Liver (tissue), 9 donors: ENCODE results near the gene ZNF223. TPM values are rescaled to one million over a fixed set of nuclear protein-coding genes. Genes with fewer than 3 reads are reported as not detected.
A peak's percentile ranks its signal among the peaks of the same experiment; 100 is the strongest.

ENCODE experiments used
- DNase-seq: peaks from one replicate; pipeline ENCODE4 v3.0.0-alpha.2; 2017; ENCODE audit warnings: low spot score
- H3K27ac ChIP-seq, 2 donors: one replicate each; pipeline ENCODE4 v1.7.0; 2013; ENCODE audit warnings: inconsistent platforms in 2 of 2, low read length in 2 of 2, control low read depth in 1 of 2, low read depth in 1 of 2, mild to moderate bottlenecking in 1 of 2
- H3K27me3 ChIP-seq, 4 donors: one replicate each; pipeline versions ENCODE4 v1.6.1 to v1.7.0; 2013; ENCODE audit warnings: low read length in 3 of 4, inconsistent platforms in 1 of 4, mild to moderate bottlenecking in 1 of 4, moderate library complexity in 1 of 4; ENCODE audit not compliant: control insufficient read depth in 4 of 4, insufficient read depth in 4 of 4
- H3K36me3 ChIP-seq, 4 donors: one replicate each; pipeline versions ENCODE4 v1.6.1 to v1.7.0; 2013; ENCODE audit warnings: low read length in 3 of 4, mild to moderate bottlenecking in 3 of 4, low read depth in 1 of 4, moderate library complexity in 1 of 4; ENCODE audit not compliant: control insufficient read depth in 4 of 4, insufficient read depth in 3 of 4
- H3K4me1 ChIP-seq, 4 donors: one replicate each; pipeline versions ENCODE4 v1.6.1 to v1.7.0; 2013; ENCODE audit warnings: low read length in 3 of 4, mild to moderate bottlenecking in 3 of 4, moderate library complexity in 1 of 4; ENCODE audit not compliant: control insufficient read depth in 4 of 4, insufficient read depth in 4 of 4
- H3K4me3 ChIP-seq, 3 donors: one replicate each; pipeline versions ENCODE4 v1.6.1 to v1.7.0; 2013; ENCODE audit warnings: low read length in 3 of 3, control low read depth in 1 of 3, low read depth in 1 of 3, mild to moderate bottlenecking in 1 of 3
- H3K9ac ChIP-seq, 2 donors: one replicate each; pipeline ENCODE4 v1.7.0; 2013; ENCODE audit warnings: low read length in 2 of 2, mild to moderate bottlenecking in 2 of 2, moderate library complexity in 2 of 2, control low read depth in 1 of 2, low read depth in 1 of 2
- H3K9me3 ChIP-seq, 4 donors: one replicate each; pipeline versions ENCODE4 v1.6.1 to v1.7.0; 2013; ENCODE audit warnings: low read length in 3 of 4; ENCODE audit not compliant: control insufficient read depth in 4 of 4
- EGR1 ChIP-seq, 2 donors: IDR thresholded peaks; 2 replicates each; pipeline ENCODE4 v1.6.1; 2016 to 2018; ENCODE audit warnings: antibody characterized with exemption in 2 of 2, low read depth in 2 of 2
- FOXA1 ChIP-seq: IDR thresholded peaks from 2 replicates; pipeline ENCODE4 v1.6.1; 2016; ENCODE audit warnings: antibody characterized with exemption
- FOXA2 ChIP-seq: IDR thresholded peaks from 2 replicates; pipeline ENCODE4 v1.6.1; 2016; ENCODE audit warnings: antibody characterized with exemption
- GABPA ChIP-seq, 2 donors: IDR thresholded peaks in 1 of 2; conservative IDR thresholded peaks in 1 of 2; 2 replicates each; pipeline ENCODE4 v1.6.1; 2016; ENCODE audit warnings: antibody characterized with exemption in 2 of 2, mild to moderate bottlenecking in 1 of 2, moderate library complexity in 1 of 2
- HNF4A ChIP-seq, 2 donors: conservative IDR thresholded peaks; 2 replicates each; pipeline ENCODE4 v1.6.1; 2016; ENCODE audit warnings: antibody characterized with exemption in 2 of 2, mild to moderate bottlenecking in 2 of 2
- HNF4G ChIP-seq: IDR thresholded peaks from 2 replicates; pipeline ENCODE4 v1.6.1; 2016; ENCODE audit warnings: antibody characterized with exemption
- JUND ChIP-seq, 2 donors: IDR thresholded peaks; 2 replicates each; pipeline ENCODE4 v1.6.1; 2016; ENCODE audit warnings: antibody characterized with exemption in 2 of 2
- NR2F2 ChIP-seq: IDR thresholded peaks from 2 replicates; pipeline ENCODE4 v1.6.1; 2016; ENCODE audit warnings: antibody characterized with exemption
- RAD21 ChIP-seq, 2 donors: IDR thresholded peaks; 2 replicates each; pipeline ENCODE4 v1.6.1; 2016; ENCODE audit warnings: antibody characterized with exemption in 2 of 2, mild to moderate bottlenecking in 2 of 2
- RXRA ChIP-seq, 2 donors: IDR thresholded peaks; 2 replicates each; pipeline ENCODE4 v1.6.1; 2017 to 2018; ENCODE audit warnings: antibody characterized with exemption in 2 of 2, mild to moderate bottlenecking in 1 of 2
- SP1 ChIP-seq: IDR thresholded peaks from 2 replicates; pipeline ENCODE4 v1.6.1; 2018; ENCODE audit warnings: antibody characterized with exemption, mild to moderate bottlenecking
- TAF1 ChIP-seq: conservative IDR thresholded peaks from 2 replicates; pipeline ENCODE4 v1.6.1; 2016; ENCODE audit warnings: antibody characterized with exemption, mild to moderate bottlenecking
- YY1 ChIP-seq: IDR thresholded peaks from 2 replicates; pipeline ENCODE4 v1.6.1; 2016; ENCODE audit warnings: antibody characterized with exemption, mild to moderate bottlenecking
- WGBS: extraction: QIAGEN DNeasy Blood & Tissue Kit; methylation state at CpG from one replicate; pipeline ENCODE4 v1.1.7; 2013; 5-methylcytosine and 5-hydroxymethylcytosine counted together
- polyA plus RNA-seq, 2 donors: library from polyadenylated mRNA; stranded (reverse) in 1 of 2; unstranded in 1 of 2; fragments of 200-250 nt in 1 of 2; fragments of >200 nt in 1 of 2; fragmentation: Nextera tagmentation in 1 of 2; extraction: Ambion mirVana in 1 of 2; gene quantifications; one replicate each; pipeline versions ENCODE4 v1.2.1 to v1.2.3, GENCODE V29; 2013 to 2015
- total RNA-seq, 2 donors: library from RNA; depleted of rRNA; stranded (reverse); fragments of >200 nt; gene quantifications; one replicate each; pipeline ENCODE4 v1.2.3, GENCODE V29; 2014
- TF ChIP-seq, protein P1 (sequence below): IDR thresholded peaks from 2 replicates; pipeline ENCODE4 v1.6.1; 2016; ENCODE audit warnings: antibody characterized with exemption
- TF ChIP-seq, protein P2 (sequence below): IDR thresholded peaks from 2 replicates; pipeline ENCODE4 v1.6.1; 2016; ENCODE audit warnings: antibody characterized with exemption
- TF ChIP-seq, protein P3 (sequence below): IDR thresholded peaks from 2 replicates; pipeline ENCODE4 v1.6.1; 2016; ENCODE audit warnings: antibody characterized with exemption
- TF ChIP-seq, protein P4 (sequence below): fragments of 150-350 bp; IDR thresholded peaks from 2 replicates; pipeline ENCODE4 v1.5.1; 2017; ENCODE audit warnings: improper control_type of control experiment, low read depth, low read length; ENCODE audit not compliant: missing input control
- donor health status: healthy.
- donor health status: healthy.
- donor health status: healthy.
- donor health status: healthy.
- donor health status: healthy.

ZNF223 gene
- total and polyA plus RNA-seq, 4 donors, result 1.4 to 2.8 (median 1.9) TPM

DNA sequence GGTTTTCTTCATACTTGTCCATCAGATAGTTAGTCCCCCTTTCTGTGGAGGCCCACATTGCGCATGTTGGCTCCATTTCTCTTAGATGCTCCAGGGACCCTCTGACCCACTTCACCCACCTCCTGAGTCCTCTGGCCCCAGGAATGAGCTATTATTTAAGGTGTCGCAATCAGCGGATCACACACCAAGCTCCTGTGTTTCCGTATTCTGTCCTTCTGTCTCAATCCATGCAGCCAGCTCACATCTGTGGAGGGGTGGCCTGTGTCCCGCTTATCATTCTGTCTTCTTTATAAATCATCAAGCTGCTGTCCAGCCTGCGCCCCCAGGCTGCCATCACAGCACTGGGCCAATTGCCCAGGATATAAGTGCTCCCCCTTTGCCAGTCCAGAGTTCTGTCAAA is 44.4 kb upstream of the ZNF223 start (continued):
- TF ChIP-seq, protein P1, sequence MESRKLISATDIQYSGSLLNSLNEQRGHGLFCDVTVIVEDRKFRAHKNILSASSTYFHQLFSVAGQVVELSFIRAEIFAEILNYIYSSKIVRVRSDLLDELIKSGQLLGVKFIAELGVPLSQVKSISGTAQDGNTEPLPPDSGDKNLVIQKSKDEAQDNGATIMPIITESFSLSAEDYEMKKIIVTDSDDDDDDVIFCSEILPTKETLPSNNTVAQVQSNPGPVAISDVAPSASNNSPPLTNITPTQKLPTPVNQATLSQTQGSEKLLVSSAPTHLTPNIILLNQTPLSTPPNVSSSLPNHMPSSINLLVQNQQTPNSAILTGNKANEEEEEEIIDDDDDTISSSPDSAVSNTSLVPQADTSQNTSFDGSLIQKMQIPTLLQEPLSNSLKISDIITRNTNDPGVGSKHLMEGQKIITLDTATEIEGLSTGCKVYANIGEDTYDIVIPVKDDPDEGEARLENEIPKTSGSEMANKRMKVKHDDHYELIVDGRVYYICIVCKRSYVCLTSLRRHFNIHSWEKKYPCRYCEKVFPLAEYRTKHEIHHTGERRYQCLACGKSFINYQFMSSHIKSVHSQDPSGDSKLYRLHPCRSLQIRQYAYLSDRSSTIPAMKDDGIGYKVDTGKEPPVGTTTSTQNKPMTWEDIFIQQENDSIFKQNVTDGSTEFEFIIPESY, result no peak
- no peak for TF ChIP-seq EGR1 (IDR thresholded peaks at IDR 0.05; ENCODE audit: low read depth in 2 of 2)
- TF ChIP-seq GABPA (IDR thresholded peaks at IDR 0.05 in 1 of 2, conservative IDR thresholded peaks at IDR 0.05 in 1 of 2), result no peak
- TF ChIP-seq, protein P2, sequence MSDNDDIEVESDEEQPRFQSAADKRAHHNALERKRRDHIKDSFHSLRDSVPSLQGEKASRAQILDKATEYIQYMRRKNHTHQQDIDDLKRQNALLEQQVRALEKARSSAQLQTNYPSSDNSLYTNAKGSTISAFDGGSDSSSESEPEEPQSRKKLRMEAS, result no peak

DNA sequence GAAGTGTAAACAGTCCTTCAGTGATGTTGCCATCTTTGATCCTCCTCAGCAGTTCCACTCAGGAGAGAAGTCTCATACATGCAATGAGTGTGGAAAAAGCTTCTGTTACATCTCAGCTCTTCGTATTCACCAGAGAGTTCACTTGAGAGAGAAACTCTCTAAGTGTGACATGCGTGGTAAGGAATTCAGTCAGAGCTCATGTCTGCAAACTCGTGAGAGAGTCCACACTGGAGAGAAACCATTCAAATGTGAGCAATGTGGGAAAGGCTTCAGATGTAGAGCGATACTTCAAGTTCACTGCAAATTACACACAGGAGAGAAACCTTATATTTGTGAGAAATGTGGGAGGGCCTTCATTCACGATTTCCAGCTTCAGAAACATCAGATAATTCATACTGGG is 41.4 kb upstream of the ZNF223 start:
- Histone ChIP-seq H3K27ac (no peak overlapping the region), H3K4me1 (no peaks in the 10 kb centered on the region), H3K4me3 (peak overlapping the region in 2 of 3 donors; percentile 55 to 76), H3K36me3 (peaks cover 18 to 61% (median 58%) of the 10 kb centered on the region in 4 donors), H3K27me3 (no peaks in the 10 kb centered on the region), H3K9me3 (peaks cover 41 to 79% (median 66%) of the 10 kb centered on the region in 4 donors), H3K9ac (no peak overlapping the region)
- no peak for TF ChIP-seq EGR1 (IDR thresholded peaks at IDR 0.05; ENCODE audit: low read depth in 2 of 2)
- no peak for TF ChIP-seq HNF4G
- TF ChIP-seq JUND (IDR thresholded peaks at IDR 0.05), result no peak
- TF ChIP-seq GABPA (IDR thresholded peaks at IDR 0.05 in 1 of 2, conservative IDR thresholded peaks at IDR 0.05 in 1 of 2), result no peak
- no peak for TF ChIP-seq RAD21 (IDR thresholded peaks at IDR 0.05)
- 98% methylated on average over 5 of the region's 5 CpGs for WGBS
- DNase-seq, result no peak

DNA sequence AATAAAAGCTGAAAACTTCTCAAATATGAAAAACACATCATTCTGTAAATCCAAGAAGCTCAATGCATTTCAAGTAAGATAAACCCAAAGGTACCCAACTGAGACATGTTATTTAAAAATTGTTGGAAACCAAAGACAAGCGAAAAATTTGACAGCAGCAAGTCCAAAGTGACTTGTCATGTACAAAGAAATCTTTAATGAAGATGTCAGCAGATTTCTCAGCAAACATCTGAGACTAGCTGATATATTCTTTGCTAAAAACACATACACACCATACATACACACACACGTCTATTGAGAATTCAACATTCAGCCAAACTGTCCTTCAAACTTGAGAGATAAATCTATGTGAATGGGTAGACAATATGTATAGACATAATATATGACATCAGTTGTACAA is 32.3 kb upstream of the ZNF223 start:
- TF ChIP-seq FOXA2 (no peak), GABPA (IDR thresholded peaks at IDR 0.05 in 1 of 2, conservative IDR thresholded peaks at IDR 0.05 in 1 of 2) (no peak), JUND (IDR thresholded peaks at IDR 0.05) (no peak), HNF4G (no peak), HNF4A (conservative IDR thresholded peaks at IDR 0.05) (no peak), RAD21 (IDR thresholded peaks at IDR 0.05) (no peak), TAF1 (no peak), RXRA (IDR thresholded peaks at IDR 0.05) (no peak), YY1 (no peak), NR2F2 (no peak), FOXA1 (no peak), SP1 (no peak)
- TF ChIP-seq, protein P3, sequence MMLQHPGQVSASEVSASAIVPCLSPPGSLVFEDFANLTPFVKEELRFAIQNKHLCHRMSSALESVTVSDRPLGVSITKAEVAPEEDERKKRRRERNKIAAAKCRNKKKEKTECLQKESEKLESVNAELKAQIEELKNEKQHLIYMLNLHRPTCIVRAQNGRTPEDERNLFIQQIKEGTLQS, result no peak
- TF ChIP-seq, protein P4, sequence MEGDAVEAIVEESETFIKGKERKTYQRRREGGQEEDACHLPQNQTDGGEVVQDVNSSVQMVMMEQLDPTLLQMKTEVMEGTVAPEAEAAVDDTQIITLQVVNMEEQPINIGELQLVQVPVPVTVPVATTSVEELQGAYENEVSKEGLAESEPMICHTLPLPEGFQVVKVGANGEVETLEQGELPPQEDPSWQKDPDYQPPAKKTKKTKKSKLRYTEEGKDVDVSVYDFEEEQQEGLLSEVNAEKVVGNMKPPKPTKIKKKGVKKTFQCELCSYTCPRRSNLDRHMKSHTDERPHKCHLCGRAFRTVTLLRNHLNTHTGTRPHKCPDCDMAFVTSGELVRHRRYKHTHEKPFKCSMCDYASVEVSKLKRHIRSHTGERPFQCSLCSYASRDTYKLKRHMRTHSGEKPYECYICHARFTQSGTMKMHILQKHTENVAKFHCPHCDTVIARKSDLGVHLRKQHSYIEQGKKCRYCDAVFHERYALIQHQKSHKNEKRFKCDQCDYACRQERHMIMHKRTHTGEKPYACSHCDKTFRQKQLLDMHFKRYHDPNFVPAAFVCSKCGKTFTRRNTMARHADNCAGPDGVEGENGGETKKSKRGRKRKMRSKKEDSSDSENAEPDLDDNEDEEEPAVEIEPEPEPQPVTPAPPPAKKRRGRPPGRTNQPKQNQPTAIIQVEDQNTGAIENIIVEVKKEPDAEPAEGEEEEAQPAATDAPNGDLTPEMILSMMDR, result no peak
- no peak overlapping the region for H3K27ac ChIP-seq
- no peak for DNase-seq
- peaks cover 0 to 5% (median 0%) of the 10 kb centered on the region in 4 donors for H3K27me3 ChIP-seq
- H3K9me3 ChIP-seq, result peaks cover 12 to 51% (median 26%) of the 10 kb centered on the region in 4 donors
- peaks cover 0 to 4% (median 0%) of the 10 kb centered on the region in 4 donors for H3K36me3 ChIP-seq
- no peak overlapping the region for H3K4me3 ChIP-seq
- WGBS, result 35% methylated on average over 2 of the region's 2 CpGs
- H3K9ac ChIP-seq, result no peak overlapping the region
- H3K4me1 ChIP-seq, result no peaks in the 10 kb centered on the region
